ENCODE measurements around the gene CAPN2.

DNA sequence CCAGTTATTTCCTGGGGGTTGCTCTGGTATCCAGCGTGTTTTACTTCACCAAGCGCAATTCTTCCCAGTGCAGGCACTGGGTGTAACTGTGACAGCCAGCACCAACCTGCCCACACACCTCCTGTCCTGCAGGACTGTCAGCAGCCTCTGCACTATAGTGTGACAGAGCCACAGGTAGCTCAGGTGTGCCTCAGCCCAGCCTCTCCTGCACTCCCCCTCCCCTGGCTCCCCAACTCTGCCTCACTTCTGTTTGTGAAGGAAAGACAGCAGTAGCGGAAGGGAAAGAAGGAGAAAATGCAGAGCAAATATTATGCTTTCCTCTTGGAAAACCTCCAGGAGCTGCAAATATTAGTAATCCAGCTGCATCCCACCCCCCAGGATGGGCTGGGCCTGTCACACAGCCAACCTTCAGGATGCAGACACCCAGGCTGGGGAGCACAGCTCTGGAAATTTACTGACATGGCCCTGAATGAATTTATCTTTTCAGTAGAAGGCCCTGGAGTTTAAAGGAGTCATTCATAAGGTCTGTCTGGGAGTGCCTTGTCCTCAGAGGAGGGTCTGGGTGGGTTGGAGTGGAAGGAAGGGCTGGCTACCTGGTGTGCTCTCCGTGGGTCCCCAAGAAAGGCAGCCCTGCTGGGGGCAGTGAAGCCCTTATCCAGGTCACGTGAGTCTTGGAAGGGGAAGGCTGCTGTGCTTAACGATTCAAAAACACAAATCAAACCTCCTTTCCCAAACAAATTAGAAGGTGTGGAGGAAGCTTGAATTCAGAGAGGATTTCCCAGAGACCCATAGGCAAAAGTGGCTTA, 20.9 kb downstream of the CAPN2 start:
- TF ChIP-seq TAF1 (IDR thresholded peaks at IDR 0.05; ENCODE audit: borderline replicate concordance, insufficient read depth, low read length) (no peak), SIN3A (IDR thresholded peaks at IDR 0.05; ENCODE audit: borderline replicate concordance, insufficient read depth, low read length) (no peak), POLR2AphosphoS5 (IDR thresholded peaks at IDR 0.05; ENCODE audit: low read depth, low read length) (no peak), FOXP2 (optimal IDR thresholded peaks at IDR 0.05; ENCODE audit: borderline replicate concordance, extremely low read depth, extremely low read length, insufficient read depth) (no peak)
- TF ChIP-seq, protein P1, sequence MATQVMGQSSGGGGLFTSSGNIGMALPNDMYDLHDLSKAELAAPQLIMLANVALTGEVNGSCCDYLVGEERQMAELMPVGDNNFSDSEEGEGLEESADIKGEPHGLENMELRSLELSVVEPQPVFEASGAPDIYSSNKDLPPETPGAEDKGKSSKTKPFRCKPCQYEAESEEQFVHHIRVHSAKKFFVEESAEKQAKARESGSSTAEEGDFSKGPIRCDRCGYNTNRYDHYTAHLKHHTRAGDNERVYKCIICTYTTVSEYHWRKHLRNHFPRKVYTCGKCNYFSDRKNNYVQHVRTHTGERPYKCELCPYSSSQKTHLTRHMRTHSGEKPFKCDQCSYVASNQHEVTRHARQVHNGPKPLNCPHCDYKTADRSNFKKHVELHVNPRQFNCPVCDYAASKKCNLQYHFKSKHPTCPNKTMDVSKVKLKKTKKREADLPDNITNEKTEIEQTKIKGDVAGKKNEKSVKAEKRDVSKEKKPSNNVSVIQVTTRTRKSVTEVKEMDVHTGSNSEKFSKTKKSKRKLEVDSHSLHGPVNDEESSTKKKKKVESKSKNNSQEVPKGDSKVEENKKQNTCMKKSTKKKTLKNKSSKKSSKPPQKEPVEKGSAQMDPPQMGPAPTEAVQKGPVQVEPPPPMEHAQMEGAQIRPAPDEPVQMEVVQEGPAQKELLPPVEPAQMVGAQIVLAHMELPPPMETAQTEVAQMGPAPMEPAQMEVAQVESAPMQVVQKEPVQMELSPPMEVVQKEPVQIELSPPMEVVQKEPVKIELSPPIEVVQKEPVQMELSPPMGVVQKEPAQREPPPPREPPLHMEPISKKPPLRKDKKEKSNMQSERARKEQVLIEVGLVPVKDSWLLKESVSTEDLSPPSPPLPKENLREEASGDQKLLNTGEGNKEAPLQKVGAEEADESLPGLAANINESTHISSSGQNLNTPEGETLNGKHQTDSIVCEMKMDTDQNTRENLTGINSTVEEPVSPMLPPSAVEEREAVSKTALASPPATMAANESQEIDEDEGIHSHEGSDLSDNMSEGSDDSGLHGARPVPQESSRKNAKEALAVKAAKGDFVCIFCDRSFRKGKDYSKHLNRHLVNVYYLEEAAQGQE (IDR thresholded peaks at IDR 0.05; ENCODE audit: insufficient read depth in 1 of 2, low read depth in 2 of 2, low read length in 2 of 2) = 0 out of 4 replicates have a peak, but pooled peaks of 1 of the 2 experiments have one; percentile 32

Measured in PFSK-1 (cell line).